IMR-90 (cell line): Measurements from ENCODE around the gene ETV7. TPM values are rescaled to one million over a fixed set of nuclear protein-coding genes. Genes with fewer than 3 reads are reported as not detected.

ENCODE experiments used
- ATAC-seq: fragments of 200-7000 bp; cut with Tn5 transposase; 2 replicates; pipeline ENCODE4 v1.9.1; 2020; ENCODE audit warnings: low read depth, mild to moderate bottlenecking, moderate library complexity
- BruUV-seq: library from RNA; stranded (reverse); fragments of 400-500 nt; replicated peaks from 2 replicates; lab custom pipeline; 2021; lab: Mats Ljungman, UMichigan
- CTCF ChIA-PET: fragments of 300-600 bp; formaldehyde crosslinking; extraction: SDS; loops from one replicate; lab custom pipeline; 2021; ENCODE audit warnings: antibody characterized with exemption; lab: Yijun Ruan, JAX
- POLR2A ChIA-PET: fragments of 300-600 bp; sonication (Branson Sonifier 250); formaldehyde crosslinking; loops from one replicate; lab custom pipeline; 2022; ENCODE audit warnings: antibody characterized with exemption; ENCODE audit not compliant: unreplicated experiment; lab: Charles Lee
- DNase-seq: peaks from one replicate; pipeline ENCODE4 v3.0.0; 2013
- H2AFZ ChIP-seq: replicated peaks from 2 replicates; pipeline ENCODE3; 2013; ENCODE audit warnings: low read length, mild to moderate bottlenecking; ENCODE audit not compliant: poor library complexity
- H2AK5ac ChIP-seq: 2 replicates; pipeline ENCODE4 v1.6.1; 2013; ENCODE audit warnings: low read depth, low read length, inconsistent platforms
- H2AK9ac ChIP-seq: replicated peaks from 2 replicates; pipeline ENCODE3; 2013; ENCODE audit warnings: mild to moderate bottlenecking, low read depth, low read length, moderate library complexity; ENCODE audit not compliant: poor library complexity
- H2BK120ac ChIP-seq: 2 replicates; pipeline ENCODE4 v1.6.1; 2013; ENCODE audit warnings: low read depth, low read length, inconsistent platforms
- H2BK15ac ChIP-seq: 3 replicates; pipeline ENCODE4 v1.6.1; 2013; ENCODE audit warnings: low read depth, low read length, inconsistent platforms
- H2BK20ac ChIP-seq: 2 replicates; pipeline ENCODE4 v1.6.1; 2013; ENCODE audit warnings: low read depth, mild to moderate bottlenecking, inconsistent platforms, low read length, moderate library complexity
- H2BK5ac ChIP-seq: 2 replicates; pipeline ENCODE4 v1.6.1; 2013; ENCODE audit warnings: mild to moderate bottlenecking, low read depth, low read length, inconsistent platforms; ENCODE audit not compliant: poor library complexity, severe bottlenecking
- H3K14ac ChIP-seq: replicated peaks from 2 replicates; pipeline ENCODE4 v1.6.1; 2013; ENCODE audit warnings: low read depth, low read length, inconsistent platforms
- H3K18ac ChIP-seq: 2 replicates; pipeline ENCODE4 v1.6.1; 2013; ENCODE audit warnings: low read depth, low read length, control low read depth
- H3K23ac ChIP-seq: 2 replicates; pipeline ENCODE4 v1.6.1; 2013; ENCODE audit warnings: low read depth, low read length, inconsistent platforms
- H3K27ac ChIP-seq: 2 replicates; pipeline ENCODE4 v1.5.1; 2013; ENCODE audit warnings: mild to moderate bottlenecking, control low read depth, low read length; ENCODE audit not compliant: insufficient read depth
- H3K27me3 ChIP-seq: 2 replicates; pipeline ENCODE4 v1.6.1; 2013; ENCODE audit warnings: low read length; ENCODE audit not compliant: control insufficient read depth, insufficient read depth
- H3K36me3 ChIP-seq: 2 replicates; pipeline ENCODE4 v1.6.1; 2013; ENCODE audit warnings: low read length, mixed read lengths; ENCODE audit not compliant: control insufficient read depth, insufficient read depth
- H3K4ac ChIP-seq: 2 replicates; pipeline ENCODE4 v1.6.1; 2013; ENCODE audit warnings: low read depth, low read length, inconsistent platforms
- H3K4me1 ChIP-seq: 2 replicates; pipeline ENCODE4 v1.6.1; 2013; ENCODE audit warnings: low read length, mixed read lengths; ENCODE audit not compliant: control insufficient read depth, insufficient read depth
- H3K4me2 ChIP-seq: 2 replicates; pipeline ENCODE4 v1.6.1; 2013; ENCODE audit warnings: low read depth, mild to moderate bottlenecking, control low read depth, low read length, moderate library complexity
- H3K4me3 ChIP-seq: 2 replicates; pipeline ENCODE4 v1.5.1; 2013; ENCODE audit warnings: low read depth, mild to moderate bottlenecking, control low read depth, low read length, moderate library complexity; ENCODE audit not compliant: insufficient read depth
- H3K56ac ChIP-seq: 2 replicates; pipeline ENCODE4 v1.6.1; 2013; ENCODE audit warnings: low read length, inconsistent platforms; ENCODE audit not compliant: insufficient read depth; ENCODE audit errors: extremely low read depth
- H3K79me1 ChIP-seq, 2 experiments: 2 replicates each; pipeline ENCODE4 v1.6.1; 2013; ENCODE audit warnings: low read length in 2 of 2, inconsistent platforms in 1 of 2, low read depth in 1 of 2
- H3K9ac ChIP-seq: 2 replicates; pipeline ENCODE4 v1.6.1; 2013; ENCODE audit warnings: low read depth, low read length, control low read depth
- H3K9me1 ChIP-seq: 2 replicates; pipeline ENCODE4 v1.6.1; 2013; ENCODE audit warnings: low read length, inconsistent platforms; ENCODE audit not compliant: insufficient read depth
- H3K9me3 ChIP-seq: 2 replicates; pipeline ENCODE4 v1.6.1; 2013; ENCODE audit warnings: low read length; ENCODE audit not compliant: control insufficient read depth, insufficient read depth
- H4K20me1 ChIP-seq: 2 replicates; pipeline ENCODE4 v1.6.1; 2013; ENCODE audit warnings: low read length, inconsistent platforms; ENCODE audit not compliant: insufficient read depth
- H4K5ac ChIP-seq: 2 replicates; pipeline ENCODE4 v1.6.1; 2013; ENCODE audit warnings: mild to moderate bottlenecking, low read depth, low read length, control low read depth
- H4K8ac ChIP-seq, 2 experiments: 2 replicates each; pipeline ENCODE4 v1.6.1; 2013; ENCODE audit warnings: low read depth in 2 of 2, low read length in 2 of 2, control low read depth in 1 of 2, inconsistent platforms in 1 of 2
- H4K91ac ChIP-seq: 2 replicates; pipeline ENCODE4 v1.6.1; 2013; ENCODE audit warnings: low read depth, low read length, inconsistent platforms; ENCODE audit not compliant: insufficient read depth
- BHLHE40 ChIP-seq: fragments of 150-350 bp; IDR thresholded peaks from 2 replicates; pipeline ENCODE4 v1.6.1; 2016; ENCODE audit warnings: mild to moderate bottlenecking, low read depth, low read length
- CEBPB ChIP-seq: IDR thresholded peaks from 2 replicates; pipeline ENCODE4 v1.6.1; 2012; ENCODE audit warnings: low read depth, low read length, improper control_type of control experiment
- CHD1 ChIP-seq: IDR thresholded peaks from 2 replicates; pipeline ENCODE4 v1.6.1; 2012; ENCODE audit warnings: low read depth, low read length, improper control_type of control experiment
- CTCF ChIP-seq: conservative IDR thresholded peaks from 2 replicates; pipeline ENCODE4 v1.5.1; 2012; ENCODE audit warnings: mild to moderate bottlenecking, low read depth, low read length, improper control_type of control experiment
- ELK1 ChIP-seq: fragments of 150-350 bp; IDR thresholded peaks from 2 replicates; pipeline ENCODE4 v1.6.1; 2016; ENCODE audit warnings: low read depth, mild to moderate bottlenecking, low read length, moderate library complexity, borderline replicate concordance
- FOS ChIP-seq: fragments of 150-350 bp; IDR thresholded peaks from 2 replicates; pipeline ENCODE4 v1.6.1; 2016; ENCODE audit warnings: low read depth, low read length
- MAFK ChIP-seq: IDR thresholded peaks from 2 replicates; pipeline ENCODE4 v1.6.1; 2012; ENCODE audit warnings: low read depth, low read length, improper control_type of control experiment
- MAZ ChIP-seq: IDR thresholded peaks from 2 replicates; pipeline ENCODE4 v1.6.1; 2012; ENCODE audit warnings: low read depth, mild to moderate bottlenecking, low read length, improper control_type of control experiment, moderate library complexity, borderline replicate concordance
- NFE2L2 ChIP-seq: fragments of 150-350 bp; IDR thresholded peaks from 2 replicates; pipeline ENCODE4 v1.6.1; 2016; ENCODE audit warnings: low read depth, mild to moderate bottlenecking, low read length
- POLR2A ChIP-seq: IDR thresholded peaks from 2 replicates; pipeline ENCODE4 v1.6.1; 2012; ENCODE audit warnings: mild to moderate bottlenecking, low read depth, low read length
- RAD21 ChIP-seq: IDR thresholded peaks from 2 replicates; pipeline ENCODE4 v1.6.1; 2012; ENCODE audit warnings: low read length, improper control_type of control experiment
- RCOR1 ChIP-seq: IDR thresholded peaks from 2 replicates; pipeline ENCODE4 v1.6.1; 2012; ENCODE audit warnings: mild to moderate bottlenecking, low read length, improper control_type of control experiment; ENCODE audit not compliant: insufficient replicate concordance
- RFX5 ChIP-seq: IDR thresholded peaks from 2 replicates; pipeline ENCODE4 v1.8.0; 2012; ENCODE audit warnings: low read depth, mild to moderate bottlenecking, low read length, moderate library complexity
- SMC3 ChIP-seq: fragments of 150-350 bp; IDR thresholded peaks from 2 replicates; pipeline ENCODE4 v1.6.1; 2016; ENCODE audit warnings: low read depth, mild to moderate bottlenecking, antibody characterized with exemption, low read length, moderate library complexity
- WGBS, 2 experiments: methylation state at CpG; one replicate each; pipeline versions ENCODE4 v1.1.5 to v1.1.7; 2013; ENCODE audit warnings: missing lambda C conversion rate in 2 of 2; ENCODE audit not compliant: insufficient read length in 1 of 2; ENCODE audit errors: extremely low coverage in 2 of 2; 5-methylcytosine and 5-hydroxymethylcytosine counted together
- dilution Hi-C: fragments of 300-500 bp; cut with HindIII; formaldehyde crosslinking; loops from one replicate; pipeline ENCODE4 v1.14.3; 2018; ENCODE audit warnings: low sequenced_read_pairs; ENCODE audit not compliant: unreplicated experiment
- in situ Hi-C: fragments of 300-500 bp; cut with MboI; formaldehyde crosslinking; loops from 3 replicates; pipeline ENCODE4 v1.14.3; 2019; ENCODE audit warnings: low sequenced_read_pairs, inconsistent platforms, mixed read lengths
- intact Hi-C: fragments of 100-400 bp; cut with micrococcal nuclease; formaldehyde crosslinking; loops from 2 replicates; pipeline ENCODE4 v1.10.0; 2022
- polyA plus RNA-seq, 3 experiments: library from polyadenylated mRNA; depleted of rRNA; stranded (reverse); fragments of >200 nt; gene quantifications; 2 replicates each; pipeline ENCODE4 v1.2.3, GENCODE V29; 2012; ENCODE audit warnings: low replicate concordance in 1 of 3
- total RNA-seq: library from RNA; depleted of rRNA; stranded (reverse); fragments of >200 nt; gene quantifications from 2 replicates; pipeline ENCODE4 v1.2.3, GENCODE V29; 2012
- TF ChIP-seq, protein P1 (sequence below): fragments of 150-350 bp; IDR thresholded peaks from 2 replicates; pipeline ENCODE4 v1.6.1; 2017; ENCODE audit warnings: mild to moderate bottlenecking, antibody characterized with exemption, low read length, low read depth

The ETV7 gene
- total and polyA plus RNA-seq, 2 of the 4 experiments (the other 2 are of a cell fraction): 0.17 to 0.18 TPM

DNA sequence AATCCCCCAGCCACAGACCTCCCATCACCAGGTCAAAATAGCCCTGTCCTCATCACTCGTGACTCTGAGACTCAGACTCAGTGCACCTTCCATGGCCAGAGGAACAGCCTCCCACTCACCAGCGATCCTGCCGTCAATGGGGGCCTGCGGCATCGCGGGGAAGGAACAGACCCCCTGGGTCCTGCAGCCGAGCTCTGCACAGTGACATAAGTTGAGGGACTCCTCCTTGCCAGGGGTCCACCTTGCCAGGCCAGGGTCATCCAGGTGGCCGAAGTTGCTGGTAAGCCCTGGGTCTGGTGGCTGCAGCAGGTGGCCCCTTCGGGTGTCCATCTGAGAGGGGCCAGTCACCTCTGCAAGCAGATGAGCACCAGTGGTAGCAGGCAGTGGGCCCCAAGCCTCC is 16.3 kb downstream of the ETV7 start:
- H3K79me1 ChIP-seq: no peaks in the 10 kb centered on the region
- no peak overlapping the region for H4K5ac ChIP-seq
- dilution Hi-C loops: no loop called here
- POLR2A ChIA-PET: no interaction called here
- DNase-seq: no peak
- no peak overlapping the region for H3K14ac ChIP-seq
- WGBS, 2 experiments: 80% methylated on average over 1 of the region's 9 CpGs; no CpG with 5 or more reads in 1 of the 2 experiments
- H3K23ac ChIP-seq: no peak overlapping the region
- H2AFZ ChIP-seq: no peak overlapping the region
- no peaks in the 10 kb centered on the region for H3K36me3 ChIP-seq
- no peaks in the 10 kb centered on the region for H4K20me1 ChIP-seq
- BruUV-seq: no TSS peak
- H2BK15ac ChIP-seq: no peak overlapping the region; the same call in 2 of the 3 replicates
- 0 out of 2 replicates have a peak, but pooled peaks cover 3% of the 10 kb centered on the region for H3K9me1 ChIP-seq
- ATAC-seq: no peak
- in situ Hi-C loops: no loop called here
- H2BK20ac ChIP-seq: no peak overlapping the region
- TF ChIP-seq MAFK (no peak), CHD1 (no peak), ELK1 (no peak), RCOR1 (no peak), POLR2A (no peak), CEBPB (no peak), RFX5 (no peak), SMC3 (no peak), FOS (no peak), CTCF (no peak), RAD21 (no peak), NFE2L2 (no peak), BHLHE40 (no peak), MAZ (no peak)
- TF ChIP-seq, protein P1, sequence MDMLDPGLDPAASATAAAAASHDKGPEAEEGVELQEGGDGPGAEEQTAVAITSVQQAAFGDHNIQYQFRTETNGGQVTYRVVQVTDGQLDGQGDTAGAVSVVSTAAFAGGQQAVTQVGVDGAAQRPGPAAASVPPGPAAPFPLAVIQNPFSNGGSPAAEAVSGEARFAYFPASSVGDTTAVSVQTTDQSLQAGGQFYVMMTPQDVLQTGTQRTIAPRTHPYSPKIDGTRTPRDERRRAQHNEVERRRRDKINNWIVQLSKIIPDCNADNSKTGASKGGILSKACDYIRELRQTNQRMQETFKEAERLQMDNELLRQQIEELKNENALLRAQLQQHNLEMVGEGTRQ: no peak
- intact Hi-C loops: no loop called here
- no peak overlapping the region for H3K4me3 ChIP-seq
- H3K18ac ChIP-seq: no peak overlapping the region
- no peak overlapping the region for H2AK9ac ChIP-seq
- H3K27ac ChIP-seq: no peak overlapping the region
- H3K4ac ChIP-seq: no peak overlapping the region
- no peak overlapping the region for H4K8ac ChIP-seq
- no peak overlapping the region for H3K4me2 ChIP-seq
- CTCF ChIA-PET: no interaction called here
- H2BK120ac ChIP-seq: no peak overlapping the region
- H4K91ac ChIP-seq: no peak overlapping the region
- H2AK5ac ChIP-seq: no peak overlapping the region
- H3K9me3 ChIP-seq: no peaks in the 10 kb centered on the region
- H2BK5ac ChIP-seq: no peak overlapping the region
- H3K27me3 ChIP-seq: peaks cover 37% of the 10 kb centered on the region
- H3K9ac ChIP-seq: no peak overlapping the region
- H3K56ac ChIP-seq: no peak overlapping the region
- peaks cover 3% of the 10 kb centered on the region for H3K4me1 ChIP-seq
